HCT116 (cell line): Measurements from ENCODE around the gene MPZL2. TPM values are rescaled to one million over a fixed set of nuclear protein-coding genes. Genes with fewer than 3 reads are reported as not detected.

Experiments used
- ATAC-seq: fragments of 200-7000 bp; cut with Tn5 transposase; 2 replicates; pipeline ENCODE4 v1.9.1; 2020; ENCODE audit warnings: mild to moderate bottlenecking, moderate library complexity
- BruUV-seq: library from RNA; stranded (reverse); fragments of 400-500 nt; replicated peaks from 2 replicates; lab custom pipeline; 2021; lab: Mats Ljungman, UMichigan
- CTCF ChIA-PET: fragments of 300-600 bp; sonication (Branson Sonifier 250); formaldehyde crosslinking; loops from one replicate; lab custom pipeline; 2021; ENCODE audit warnings: antibody characterized with exemption; lab: Charles Lee
- POLR2A ChIA-PET: fragments of 300-600, 350-600 bp; sonication (Branson Sonifier 250); formaldehyde crosslinking; loops from one replicate; lab custom pipeline; 2021; ENCODE audit warnings: antibody characterized with exemption; lab: Charles Lee
- RAD21 ChIA-PET, 2 experiments: fragments of 300-600 bp; sonication (Branson Sonifier 250); formaldehyde crosslinking; loops; one replicate each; lab custom pipeline; 2023; ENCODE audit warnings: low total read pairs in 2 of 2; ENCODE audit not compliant: uncharacterized antibody in 2 of 2, unreplicated experiment in 2 of 2, low non-redundant PET in 1 of 2; lab: Charles Lee
- DNase-seq: peaks from one replicate; pipeline ENCODE4 v3.0.0-alpha.2; 2010; ENCODE audit warnings: low read depth, low spot score
- H2AFZ ChIP-seq: fragments of 200-600 bp; shearing (Covaris generic), sonication (generic); 2 replicates; pipeline ENCODE4 v1.6.1; 2017; ENCODE audit warnings: low read depth, mixed run types, mixed read lengths, antibody characterized with exemption, low read length; ENCODE audit not compliant: poor library complexity, severe bottlenecking
- H3K27ac ChIP-seq: 2 replicates; pipeline ENCODE4 v1.5.1; 2012; ENCODE audit warnings: low read depth, low read length
- H3K27me3 ChIP-seq: fragments of 200-600 bp; sonication (generic); 2 replicates; pipeline ENCODE4 v1.6.1; 2016; ENCODE audit warnings: mixed run types, low read length, mixed read lengths; ENCODE audit not compliant: insufficient read depth
- H3K36me3 ChIP-seq, 2 experiments: fragments of 200-500 bp in 1 of 2; fragments of 200-600 bp in 1 of 2; sonication (Bioruptor generic) in 1 of 2; sonication (generic) in 1 of 2; 2 replicates each; pipeline versions ENCODE4 v1.5.1 to v1.6.1; 2014 to 2016; ENCODE audit warnings: low read length in 2 of 2, inconsistent platforms in 1 of 2, mixed read lengths in 1 of 2, mixed run types in 1 of 2; ENCODE audit not compliant: insufficient read depth in 2 of 2, control insufficient read depth in 1 of 2
- H3K4me1 ChIP-seq, 2 experiments: fragments of 200-600 bp in 1 of 2; sonication (generic) in 1 of 2; 2 replicates each; pipeline versions ENCODE4 v1.5.1 to v1.6.1; 2012 to 2017; ENCODE audit warnings: low read length in 2 of 2, inconsistent platforms in 1 of 2, mild to moderate bottlenecking in 1 of 2, mixed read lengths in 1 of 2, mixed run types in 1 of 2, moderate library complexity in 1 of 2; ENCODE audit not compliant: insufficient read depth in 2 of 2, control insufficient read depth in 1 of 2
- H3K4me2 ChIP-seq: fragments of 200-600 bp; sonication (generic); 2 replicates; pipeline ENCODE4 v1.6.1; 2017; ENCODE audit warnings: mixed run types, low read length, mixed read lengths
- H3K4me3 ChIP-seq, 2 experiments: fragments of 200-600 bp in 1 of 2; sonication (generic) in 1 of 2; replicated peaks in 1 of 2; 2 replicates each; pipeline ENCODE4 v1.5.1; 2011 to 2016; ENCODE audit warnings: low read length in 2 of 2, control low read depth in 1 of 2, low read depth in 1 of 2, mild to moderate bottlenecking in 1 of 2, mixed read lengths in 1 of 2, mixed run types in 1 of 2
- H3K79me2 ChIP-seq: fragments of 200-600 bp; sonication (generic); 2 replicates; pipeline ENCODE4 v1.6.1; 2017; ENCODE audit warnings: mild to moderate bottlenecking, mixed run types, low read length, moderate library complexity, mixed read lengths; ENCODE audit not compliant: insufficient read depth
- H3K9ac ChIP-seq: fragments of 200-600 bp; sonication (generic); 2 replicates; pipeline ENCODE4 v1.6.1; 2016; ENCODE audit warnings: low read length, mixed read lengths
- H3K9me2 ChIP-seq: fragments of 200-600 bp; sonication (generic), shearing (Covaris generic); 2 replicates; pipeline ENCODE4 v1.6.1; 2017; ENCODE audit warnings: mixed run types, mild to moderate bottlenecking, moderate library complexity; ENCODE audit not compliant: insufficient read depth
- H3K9me3 ChIP-seq, 2 experiments: fragments of 200-500 bp in 1 of 2; fragments of 200-600 bp in 1 of 2; sonication (Bioruptor generic) in 1 of 2; sonication (generic) in 1 of 2; 2 replicates each; pipeline ENCODE4 v1.6.1; 2014 to 2017; ENCODE audit warnings: low read length in 2 of 2, mixed read lengths in 2 of 2, inconsistent platforms in 1 of 2, low read depth in 1 of 2, mild to moderate bottlenecking in 1 of 2, mixed run types in 1 of 2, moderate library complexity in 1 of 2; ENCODE audit not compliant: control insufficient read depth in 1 of 2, insufficient read depth in 1 of 2
- H4K20me1 ChIP-seq: fragments of 200-600 bp; sonication (generic), shearing (Covaris generic); 2 replicates; pipeline ENCODE4 v1.6.1; 2017; ENCODE audit warnings: mixed run types, mild to moderate bottlenecking, moderate library complexity; ENCODE audit not compliant: insufficient read depth
- EGR1 ChIP-seq: IDR thresholded peaks from 2 replicates; pipeline ENCODE4 v1.6.1; 2012; ENCODE audit warnings: low read depth
- EZH2phosphoT487 ChIP-seq: fragments of 200-600 bp; IDR thresholded peaks from 2 replicates; pipeline ENCODE4 v1.6.1; 2018; ENCODE audit warnings: antibody characterized with exemption, borderline replicate concordance
- POLR2A ChIP-seq: IDR thresholded peaks from 2 replicates; pipeline ENCODE4 v1.7.0; 2011; ENCODE audit warnings: borderline replicate concordance; ENCODE audit not compliant: insufficient read depth, insufficient read length; ENCODE audit errors: extremely low read depth
- POLR2AphosphoS5 ChIP-seq: IDR thresholded peaks from 2 replicates; pipeline ENCODE4 v1.6.1; 2011; ENCODE audit warnings: mild to moderate bottlenecking, low read depth, low read length, moderate library complexity
- SIN3A ChIP-seq: IDR thresholded peaks from 2 replicates; pipeline ENCODE4 v1.6.1; 2012; ENCODE audit warnings: low read depth
- SP1 ChIP-seq: IDR thresholded peaks from 2 replicates; pipeline ENCODE4 v1.6.1; 2012; ENCODE audit warnings: low read depth
- YY1 ChIP-seq: IDR thresholded peaks from 2 replicates; pipeline ENCODE4 v1.6.1; 2011; ENCODE audit warnings: low read length, low read depth, moderate library complexity, mild to moderate bottlenecking; ENCODE audit not compliant: insufficient replicate concordance; ENCODE audit errors: extremely low read depth
- ZFX ChIP-seq: fragments of 450-650 bp; IDR thresholded peaks from 2 replicates; pipeline ENCODE4 v1.6.1; 2017
- intact Hi-C: fragments of 100-400 bp; cut with micrococcal nuclease; formaldehyde crosslinking; loops from 2 replicates; pipeline ENCODE4 v1.10.0; 2022
- total RNA-seq: library from RNA; stranded (reverse); gene quantifications from one replicate; pipeline ENCODE4 v1.2.1, GENCODE V29; 2021; ENCODE audit not compliant: unreplicated experiment
- TF ChIP-seq, protein P1 (sequence below), 3 experiments: fragments of 200-600 bp in 1 of 3; sonication (generic) in 1 of 3; IDR thresholded peaks in 2 of 3; conservative IDR thresholded peaks in 1 of 3; 2 replicates each; pipeline ENCODE4 v1.5.1; 2012 to 2017; ENCODE audit warnings: low read depth in 2 of 3, low read length in 2 of 3, antibody characterized with exemption in 1 of 3, borderline replicate concordance in 1 of 3, control low read depth in 1 of 3, mild to moderate bottlenecking in 1 of 3, mixed read lengths in 1 of 3, mixed run types in 1 of 3, moderate library complexity in 1 of 3; ENCODE audit not compliant: insufficient read depth in 1 of 3
- TF ChIP-seq, protein P2 (sequence below): IDR thresholded peaks from 2 replicates; pipeline ENCODE4 v1.6.1; 2012
- TF ChIP-seq, protein P3 (sequence below): IDR thresholded peaks from 2 replicates; pipeline ENCODE4 v1.6.1; 2011; ENCODE audit warnings: mild to moderate bottlenecking, low read length, moderate library complexity; ENCODE audit not compliant: insufficient replicate concordance; ENCODE audit errors: extremely low read depth

MPZL2 gene
- total RNA-seq, 1 experiment from 2014 or later = 16.8 TPM

DNA sequence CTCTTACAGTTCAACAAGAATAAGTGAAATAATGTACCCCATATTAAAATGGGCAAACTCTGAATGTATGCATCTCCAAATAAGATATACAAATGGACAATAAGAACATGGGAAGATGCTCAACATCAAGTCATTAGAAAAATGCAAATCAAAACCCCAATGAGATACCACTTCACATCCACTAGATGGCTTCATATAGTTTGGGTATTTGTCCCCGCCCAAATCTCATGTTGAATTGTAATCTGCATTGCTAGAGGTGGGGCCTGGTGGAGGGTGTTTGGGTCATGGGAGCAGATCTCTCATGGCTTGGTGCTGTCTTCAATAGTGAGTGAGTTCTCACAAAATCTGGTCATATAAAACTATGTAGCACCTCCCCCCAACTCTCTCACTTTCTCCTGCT is 5.7 kb downstream of the MPZL2 start (continued):
- no peak for TF ChIP-seq POLR2A

DNA sequence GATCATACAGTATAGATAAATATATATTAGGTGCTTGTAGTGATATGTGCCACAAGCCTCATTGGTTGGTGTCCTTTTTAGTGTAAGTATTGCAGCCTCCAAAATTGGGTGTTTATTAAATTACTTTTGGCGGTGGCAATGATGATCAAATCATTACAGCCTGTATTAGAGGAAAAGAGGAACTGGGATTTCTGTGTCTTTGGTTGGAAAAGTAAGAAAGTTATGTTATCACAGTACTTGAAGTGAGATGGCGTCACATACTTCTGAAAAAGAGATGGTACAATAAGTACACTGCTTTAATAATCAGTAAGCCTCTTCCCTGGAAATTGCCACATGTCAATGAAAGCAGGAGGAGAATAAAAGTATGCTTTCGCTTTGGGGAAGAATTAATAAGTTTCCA is 11.4 kb downstream of the MPZL2 start:
- Histone ChIP-seq H3K27me3 (no peaks in the 10 kb centered on the region), H3K27ac (peak overlapping the region; percentile 94; the same call in 1 of the 2 replicates), H3K9me3 (no peaks in the 10 kb centered on the region), H4K20me1 (no peaks in the 10 kb centered on the region), H3K4me1 (peaks cover 5 to 14% of the 10 kb centered on the region in 2 experiments; a peak in 3 of 4 replicates), H2AFZ (peak overlapping the region; percentile 63), H3K79me2 (peaks cover 4% of the 10 kb centered on the region; the same call in 1 of the 2 replicates), H3K9me2 (no peaks in the 10 kb centered on the region), H3K36me3 (no peaks in the 10 kb centered on the region), H3K4me2 (peak overlapping the region; percentile 78), H3K4me3 (peak overlapping the region; percentile 73 to 78), H3K9ac (peak overlapping the region; percentile 77)
- ATAC-seq (no peak), DNase-seq (no peak)
- ChIA-PET POLR2A (interaction anchor here (1.1 to 1.2 kb wide), 3 partner anchors 11 to 24 kb away, joined by 3 to 6 read pairs (median 3); no protein-coding TSS in a partner anchor), CTCF (interaction anchor here (1.4 kb wide), 1 partner anchor 43 kb away, joined by 3 read pairs; no protein-coding TSS in a partner anchor), RAD21 (no interaction called here)
- intact Hi-C loops = no loop called here
- TF ChIP-seq SIN3A (0 out of 2 replicates have a peak, but pooled peaks have one; percentile 13), ZFX (no peak)
- no TSS peak for BruUV-seq

DNA sequence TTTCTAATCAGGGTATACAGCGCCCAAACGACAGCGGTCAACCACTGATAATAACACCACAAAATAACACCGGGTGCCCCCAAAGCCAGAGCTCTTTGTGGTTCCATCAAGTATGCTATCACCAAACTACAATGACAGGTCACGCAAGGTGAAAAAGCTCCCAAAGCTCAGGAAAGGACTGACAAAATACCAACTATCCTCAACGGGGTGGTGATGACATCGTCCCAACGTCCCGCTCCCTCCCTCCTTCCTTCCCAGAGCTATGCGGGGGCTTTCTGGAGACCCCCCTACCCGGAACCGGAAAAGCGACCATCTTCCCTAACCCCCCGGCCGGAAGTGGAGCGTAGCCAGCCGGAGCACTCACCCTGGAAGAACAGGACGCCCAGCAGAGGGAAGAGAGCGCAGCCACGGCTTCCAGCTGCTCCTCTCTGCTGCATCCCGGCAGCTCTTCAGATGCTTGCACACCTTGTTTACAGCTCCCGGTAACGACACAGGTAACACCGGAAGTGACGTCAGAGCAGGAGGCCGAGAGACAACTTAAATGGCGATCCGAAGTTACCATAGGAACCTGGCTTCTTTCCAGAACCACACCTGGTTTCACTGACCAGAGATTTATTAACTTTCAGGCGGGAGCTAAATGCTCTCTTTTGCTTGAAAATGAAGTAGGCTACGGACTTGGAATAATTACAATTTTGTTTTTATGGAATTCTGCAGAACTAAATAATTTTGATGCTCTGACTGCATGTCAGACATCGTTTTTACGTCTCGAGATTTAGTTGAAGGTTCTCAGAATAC is 12.0 kb downstream of the MPZL2 start, which contains the start of gene MPZL3:
TSS of gene MPZL3 (minus strand) at position 508 of the 795 bp plus-strand sequence. CDS start at position 437, 71 bp downstream.
- H3K79me2 ChIP-seq = peaks cover 4% of the 10 kb centered on the region; the same call in 1 of the 2 replicates
- H2AFZ ChIP-seq = peak within 1 kb of the TSS; percentile 63
- ChIA-PET RAD21 (interaction anchor here in 1 of 2 experiments (0.6 kb wide), 1 partner anchor 100 kb away, joined by 4 read pairs; the partner anchor contains the start of gene SCN4B), CTCF (interaction anchor here (0.7 to 1.9 kb wide), 4 partner anchors 10 to 53 kb away, joined by 3 to 6 read pairs (median 3); no protein-coding TSS in a partner anchor), POLR2A (interaction anchor here (0.8 to 1.8 kb wide), 5 partner anchors 10 to 24 kb away, joined by 3 to 10 read pairs (median 3); partner anchors contain the start of gene MPZL2)
- peaks cover 5 to 14% of the 10 kb centered on the region in 2 experiments; a peak in 3 of 4 replicates for H3K4me1 ChIP-seq
- H3K9me3 ChIP-seq = no peaks in the 10 kb centered on the region
- peak within 1 kb of the TSS; percentile 77 for H3K9ac ChIP-seq
- H3K4me3 ChIP-seq = peak within 1 kb of the TSS; percentile 73 to 78
- no peaks in the 10 kb centered on the region for H4K20me1 ChIP-seq
- H3K36me3 ChIP-seq = no peaks in the 10 kb centered on the region
- H3K4me2 ChIP-seq = peak within 1 kb of the TSS; percentile 78
- no peaks in the 10 kb centered on the region for H3K27me3 ChIP-seq
- BruUV-seq = TSS peak; percentile 91
- no peaks in the 10 kb centered on the region for H3K9me2 ChIP-seq
- ATAC-seq = peak; percentile 91
- peak within 1 kb of the TSS; percentile 94 for H3K27ac ChIP-seq
- intact Hi-C loops = no loop called here
- DNase-seq = peak; percentile 96
- peak; percentile 86 for TF ChIP-seq POLR2AphosphoS5
- TF ChIP-seq YY1 = peak; percentile 84
- TF ChIP-seq, protein P1, sequence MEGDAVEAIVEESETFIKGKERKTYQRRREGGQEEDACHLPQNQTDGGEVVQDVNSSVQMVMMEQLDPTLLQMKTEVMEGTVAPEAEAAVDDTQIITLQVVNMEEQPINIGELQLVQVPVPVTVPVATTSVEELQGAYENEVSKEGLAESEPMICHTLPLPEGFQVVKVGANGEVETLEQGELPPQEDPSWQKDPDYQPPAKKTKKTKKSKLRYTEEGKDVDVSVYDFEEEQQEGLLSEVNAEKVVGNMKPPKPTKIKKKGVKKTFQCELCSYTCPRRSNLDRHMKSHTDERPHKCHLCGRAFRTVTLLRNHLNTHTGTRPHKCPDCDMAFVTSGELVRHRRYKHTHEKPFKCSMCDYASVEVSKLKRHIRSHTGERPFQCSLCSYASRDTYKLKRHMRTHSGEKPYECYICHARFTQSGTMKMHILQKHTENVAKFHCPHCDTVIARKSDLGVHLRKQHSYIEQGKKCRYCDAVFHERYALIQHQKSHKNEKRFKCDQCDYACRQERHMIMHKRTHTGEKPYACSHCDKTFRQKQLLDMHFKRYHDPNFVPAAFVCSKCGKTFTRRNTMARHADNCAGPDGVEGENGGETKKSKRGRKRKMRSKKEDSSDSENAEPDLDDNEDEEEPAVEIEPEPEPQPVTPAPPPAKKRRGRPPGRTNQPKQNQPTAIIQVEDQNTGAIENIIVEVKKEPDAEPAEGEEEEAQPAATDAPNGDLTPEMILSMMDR (IDR thresholded peaks at IDR 0.05 in 2 of 3, conservative IDR thresholded peaks at IDR 0.05 in 1 of 3; ENCODE audit: borderline replicate concordance in 1 of 3, insufficient read depth in 1 of 3, low read depth in 2 of 3, low read length in 2 of 3) = no peak
- TF ChIP-seq EGR1 = peak; percentile 77
- TF ChIP-seq SP1 = peak; percentile 31; the same call in 1 of the 2 replicates
- peak; percentile 80 for TF ChIP-seq POLR2A
- TF ChIP-seq, protein P2, sequence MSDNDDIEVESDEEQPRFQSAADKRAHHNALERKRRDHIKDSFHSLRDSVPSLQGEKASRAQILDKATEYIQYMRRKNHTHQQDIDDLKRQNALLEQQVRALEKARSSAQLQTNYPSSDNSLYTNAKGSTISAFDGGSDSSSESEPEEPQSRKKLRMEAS = peak; percentile 59
- TF ChIP-seq EZH2phosphoT487 = no peak
- TF ChIP-seq, protein P3, sequence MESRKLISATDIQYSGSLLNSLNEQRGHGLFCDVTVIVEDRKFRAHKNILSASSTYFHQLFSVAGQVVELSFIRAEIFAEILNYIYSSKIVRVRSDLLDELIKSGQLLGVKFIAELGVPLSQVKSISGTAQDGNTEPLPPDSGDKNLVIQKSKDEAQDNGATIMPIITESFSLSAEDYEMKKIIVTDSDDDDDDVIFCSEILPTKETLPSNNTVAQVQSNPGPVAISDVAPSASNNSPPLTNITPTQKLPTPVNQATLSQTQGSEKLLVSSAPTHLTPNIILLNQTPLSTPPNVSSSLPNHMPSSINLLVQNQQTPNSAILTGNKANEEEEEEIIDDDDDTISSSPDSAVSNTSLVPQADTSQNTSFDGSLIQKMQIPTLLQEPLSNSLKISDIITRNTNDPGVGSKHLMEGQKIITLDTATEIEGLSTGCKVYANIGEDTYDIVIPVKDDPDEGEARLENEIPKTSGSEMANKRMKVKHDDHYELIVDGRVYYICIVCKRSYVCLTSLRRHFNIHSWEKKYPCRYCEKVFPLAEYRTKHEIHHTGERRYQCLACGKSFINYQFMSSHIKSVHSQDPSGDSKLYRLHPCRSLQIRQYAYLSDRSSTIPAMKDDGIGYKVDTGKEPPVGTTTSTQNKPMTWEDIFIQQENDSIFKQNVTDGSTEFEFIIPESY = peak; percentile 61
